Uterus (tissue), 4 donors: Measurements from ENCODE around the gene MAST2. TPM values are rescaled to one million over a fixed set of nuclear protein-coding genes. Genes with fewer than 3 reads are reported as not detected.

Source experiments
- DNase-seq, 2 donors: peaks; one replicate each; pipeline ENCODE4 v3.0.0-alpha.2; 2019 to 2020
- H3K27ac ChIP-seq, 2 donors: fragments of 200-600 bp; sonication (generic); 1 replicate in 1 of 2; 2 replicates in 1 of 2; pipeline ENCODE4 v1.5.1; 2016 to 2018
- H3K27me3 ChIP-seq, 2 donors: fragments of 200-600 bp; sonication (generic); one replicate each; pipeline ENCODE4 v1.5.1; 2018 to 2019; ENCODE audit warnings: control low read depth in 1 of 2
- H3K36me3 ChIP-seq, 2 donors: fragments of 200-600 bp; sonication (generic); one replicate each; pipeline ENCODE4 v1.5.1; 2019; ENCODE audit warnings: control low read depth in 1 of 2
- H3K4me1 ChIP-seq, 2 donors: fragments of 200-600 bp; sonication (generic); one replicate each; pipeline ENCODE4 v1.5.1; 2018 to 2019; ENCODE audit warnings: control low read depth in 1 of 2
- H3K4me3 ChIP-seq, 2 donors: fragments of 200-600 bp; sonication (generic); 1 replicate in 1 of 2; 2 replicates in 1 of 2; pipeline ENCODE4 v1.5.1; 2018 to 2019; ENCODE audit warnings: mild to moderate bottlenecking in 1 of 2
- H3K9me3 ChIP-seq, 2 donors: fragments of 200-600 bp; sonication (generic); one replicate each; pipeline ENCODE4 v1.5.1; 2019; ENCODE audit warnings: control low read depth in 1 of 2
- CTCF ChIP-seq, 4 experiments: fragments of 200-600 bp in 2 of 4; fragments of 450-650 bp in 2 of 4; sonication (generic) in 2 of 4; IDR thresholded peaks; one replicate each; pipeline ENCODE4 v1.5.1; 2016 to 2019; ENCODE audit warnings: antibody characterized with exemption in 4 of 4, mild to moderate bottlenecking in 2 of 4, moderate library complexity in 1 of 4
- POLR2A ChIP-seq, 2 donors: fragments of 450-650 bp; IDR thresholded peaks; one replicate each; pipeline ENCODE4 v1.6.1; 2016; ENCODE audit warnings: antibody characterized with exemption in 2 of 2, mild to moderate bottlenecking in 1 of 2, moderate library complexity in 1 of 2
- intact Hi-C: fragments of 100-400 bp; cut with DNase I; formaldehyde crosslinking; loops from one replicate; pipeline ENCODE4 v1.15.1; 2023; ENCODE audit warnings: low total_unique reads
- total RNA-seq, 4 donors: library from RNA; depleted of rRNA in 3 of 4; stranded (reverse); fragments of >200 nt in 3 of 4; gene quantifications; one replicate each; pipeline versions ENCODE4 v1.1.0 to v1.2.4, GENCODE V29; 2014 to 2023
- donor health status: DM: yes; HTN: yes; CAD: no.

The MAST2 gene
- total RNA-seq, 4 donors from 2014 or later, result 12.8 to 52.1 (median 36.3) TPM

- DNase-seq, result no peak
- no peak overlapping the region for H3K4me3 ChIP-seq
- H3K4me1 ChIP-seq, result no peaks in the 10 kb centered on the region
- intact Hi-C loops, result no loop called here
- no peaks in the 10 kb centered on the region for H3K9me3 ChIP-seq
- no peak for TF ChIP-seq POLR2A (IDR thresholded peaks at IDR 0.05)
- no peak for TF ChIP-seq CTCF (IDR thresholded peaks at IDR 0.05)
- no peaks in the 10 kb centered on the region for H3K27me3 ChIP-seq
- no peaks in the 10 kb centered on the region for H3K36me3 ChIP-seq
- H3K27ac ChIP-seq, result no peak overlapping the region
Observed at GRCh38 chr1:46057781-46058180, 254.4 kb downstream of the MAST2 start.

GRCh38 chr1:46058936-46059335 lies 255.5 kb downstream of the MAST2 start:
- no peak for DNase-seq
- H3K4me3 ChIP-seq, result no peak overlapping the region
- intact Hi-C loops, result no loop called here
- no peaks in the 10 kb centered on the region for H3K36me3 ChIP-seq
- no peak for TF ChIP-seq POLR2A (IDR thresholded peaks at IDR 0.05)
- no peak for TF ChIP-seq CTCF (IDR thresholded peaks at IDR 0.05)
- H3K27ac ChIP-seq, result no peak overlapping the region
- H3K27me3 ChIP-seq, result no peaks in the 10 kb centered on the region
- H3K4me1 ChIP-seq, result no peaks in the 10 kb centered on the region
- no peaks in the 10 kb centered on the region for H3K9me3 ChIP-seq

GRCh38 chr1:46061146-46061545 lies 257.7 kb downstream of the MAST2 start:
- H3K9me3 ChIP-seq, result no peaks in the 10 kb centered on the region
- intact Hi-C loops, result no loop called here
- TF ChIP-seq POLR2A (IDR thresholded peaks at IDR 0.05) (no peak), CTCF (IDR thresholded peaks at IDR 0.05) (no peak)
- H3K4me1 ChIP-seq, result no peaks in the 10 kb centered on the region
- no peak overlapping the region for H3K27ac ChIP-seq
- H3K27me3 ChIP-seq, result no peaks in the 10 kb centered on the region
- H3K4me3 ChIP-seq, result no peak overlapping the region
- H3K36me3 ChIP-seq, result no peaks in the 10 kb centered on the region
- DNase-seq, result no peak

GRCh38 chr1:46062651-46063319 lies 259.4 kb downstream of the MAST2 start:
- Histone ChIP-seq H3K4me1 (no peaks in the 10 kb centered on the region), H3K27ac (no peak overlapping the region), H3K4me3 (no peak overlapping the region), H3K27me3 (no peaks in the 10 kb centered on the region), H3K9me3 (no peaks in the 10 kb centered on the region), H3K36me3 (no peaks in the 10 kb centered on the region)
- intact Hi-C loops, result no loop called here
- DNase-seq, result no peak
- TF ChIP-seq POLR2A (IDR thresholded peaks at IDR 0.05), result no peak
- no peak for TF ChIP-seq CTCF (IDR thresholded peaks at IDR 0.05)

- Histone ChIP-seq H3K36me3 (no peaks in the 10 kb centered on the region), H3K4me1 (no peaks in the 10 kb centered on the region), H3K4me3 (no peak overlapping the region), H3K27ac (no peak overlapping the region), H3K9me3 (no peaks in the 10 kb centered on the region), H3K27me3 (no peaks in the 10 kb centered on the region)
- TF ChIP-seq CTCF (IDR thresholded peaks at IDR 0.05), result no peak
- TF ChIP-seq POLR2A (IDR thresholded peaks at IDR 0.05), result no peak
- intact Hi-C loops, result no loop called here
- no peak for DNase-seq
Observed at GRCh38 chr1:46064708-46065107, 261.3 kb downstream of the MAST2 start.
